Posterior cingulate gyrus (tissue), 11 donors: ENCODE measurements around the gene GIGYF2.
"Not testable (repeated sequence)": the region's sequence is repeated elsewhere in the genome, so short reads cannot be mapped to it uniquely, and the experiment has no call there.

ENCODE experiments used
- DNase-seq, 10 donors: peaks; one replicate each; pipeline versions ENCODE4 v3.0.0 to v3.0.0-alpha.2; 2020 to 2021; ENCODE audit warnings: mixed read lengths in 3 of 10
- intact Hi-C: fragments of 100-400 bp; cut with DNase I; formaldehyde crosslinking; loops from one replicate; pipeline ENCODE4 v1.15.1; 2023

The GIGYF2 gene

DNA sequence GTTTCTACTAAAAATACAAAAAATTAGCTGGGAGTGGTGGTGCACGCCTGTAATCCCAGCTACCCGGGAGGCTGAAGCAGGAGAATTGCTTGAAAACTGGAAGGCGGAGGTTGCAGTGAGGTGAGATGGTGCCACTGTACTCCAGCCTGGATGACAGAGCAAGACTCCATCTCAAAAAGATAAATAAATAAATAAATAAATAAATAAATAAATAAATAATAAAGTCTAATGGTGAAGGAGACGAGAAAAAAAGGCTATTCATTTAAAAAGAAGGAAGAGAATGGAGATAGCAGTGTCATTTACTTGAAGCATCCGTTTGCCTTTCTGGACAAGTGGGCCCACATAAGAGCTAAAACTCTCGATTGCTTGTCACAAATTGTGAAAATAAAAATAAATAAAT, 11.7 kb upstream of the GIGYF2 start:
- intact Hi-C loops, DNase-seq: not testable (repeated sequence)

DNA sequence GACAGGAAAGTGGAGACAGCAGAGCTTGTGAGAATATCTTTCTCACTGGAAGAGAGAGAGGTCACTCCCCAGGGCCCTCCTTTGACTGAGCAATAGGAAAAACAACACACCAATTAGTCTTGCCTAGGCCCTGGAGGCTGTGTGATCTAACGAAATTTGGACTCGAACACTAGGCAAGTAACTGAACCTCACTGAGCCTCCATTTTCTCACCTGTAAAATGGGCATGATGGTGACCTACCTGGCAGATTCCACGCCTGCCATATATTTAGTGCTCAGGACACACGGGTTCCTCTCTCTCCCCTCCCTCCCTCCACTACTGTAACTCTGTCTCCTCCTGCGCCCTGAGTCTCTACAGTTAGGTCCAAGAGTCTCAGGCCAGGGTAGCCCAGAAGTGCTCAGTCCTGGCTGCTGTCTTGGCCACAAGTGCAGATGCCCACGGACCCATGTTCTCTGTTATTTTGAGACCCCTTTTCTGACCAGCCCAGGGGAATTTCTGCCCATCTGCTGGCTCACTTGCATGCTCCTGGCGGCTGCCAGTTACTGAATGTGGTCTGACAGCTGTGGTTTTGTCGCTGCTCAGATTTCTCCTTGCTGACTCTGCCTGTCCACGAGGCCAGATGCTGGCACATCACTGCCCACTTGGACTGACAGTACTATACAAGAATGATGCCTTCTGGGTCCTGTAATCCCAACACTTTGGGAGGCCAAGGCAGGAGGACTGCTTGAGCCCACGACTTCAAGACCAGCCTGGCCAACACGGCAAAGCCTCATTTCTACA, 9.6 kb upstream of the GIGYF2 start:
- no peak for DNase-seq
- intact Hi-C loops, result no loop called here

DNA sequence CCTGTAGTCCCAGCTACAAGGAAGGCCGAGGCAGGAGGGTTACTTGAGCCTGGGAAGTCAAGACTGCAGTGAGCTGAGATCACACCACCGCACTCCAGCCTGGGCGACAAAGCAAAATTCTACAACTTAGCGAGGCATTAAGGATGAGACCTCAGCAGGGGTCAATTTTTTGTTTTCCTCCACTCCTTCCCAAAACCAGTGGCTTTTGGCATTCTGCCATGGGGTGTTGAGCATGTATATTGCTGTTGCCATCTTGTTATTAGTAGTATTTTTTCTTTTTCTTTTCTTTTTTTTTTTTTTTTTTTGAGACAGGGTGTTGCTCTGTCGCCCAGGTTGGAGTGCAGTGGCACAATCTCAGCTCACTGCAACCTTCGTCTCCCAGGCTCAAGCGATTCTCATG, 8.9 kb upstream of the GIGYF2 start:
- intact Hi-C loops, result no loop called here
- peak in 1 of 10 donors; percentile 44 for DNase-seq

DNA sequence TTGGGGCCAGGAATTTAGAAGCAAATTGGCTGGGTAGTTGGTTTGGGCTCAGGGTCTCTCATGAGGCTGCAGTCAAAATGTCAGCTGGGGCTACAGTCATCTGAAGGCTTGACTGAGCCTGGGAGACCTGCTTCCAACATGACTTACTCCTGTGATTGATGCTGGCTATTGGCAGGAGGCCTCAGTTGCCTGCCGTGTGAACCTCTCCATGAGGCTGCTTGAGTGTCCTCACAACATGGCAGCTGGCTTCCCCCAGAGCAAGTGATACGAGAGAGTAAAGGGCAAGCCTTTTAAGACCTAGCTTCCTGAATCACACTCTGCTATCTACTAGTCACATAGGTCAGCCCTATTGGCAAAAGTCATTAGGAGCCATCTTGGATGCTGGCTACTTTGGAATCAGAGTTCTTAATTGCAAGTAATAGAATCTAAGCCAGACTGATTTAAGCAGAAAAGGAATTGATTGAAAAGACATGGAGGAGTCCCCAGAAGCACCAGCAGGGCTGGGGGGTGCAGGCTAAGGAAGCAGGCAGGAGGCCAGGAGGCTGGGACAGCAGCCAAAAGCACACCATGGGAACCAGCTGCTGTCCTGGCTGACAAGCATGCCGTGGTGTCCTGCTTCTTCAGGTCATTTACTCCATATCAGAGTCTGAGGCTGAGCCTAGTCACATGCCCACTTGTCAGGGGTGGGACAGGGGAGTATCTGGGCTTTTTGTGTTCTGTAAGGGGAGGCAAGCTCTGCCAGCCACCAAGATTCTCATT, 7.8 kb upstream of the GIGYF2 start:
- DNase-seq, result peak in 8 of 10 donors; percentile 26 to 91 (median 53)
- intact Hi-C loops, result no loop called here

DNA sequence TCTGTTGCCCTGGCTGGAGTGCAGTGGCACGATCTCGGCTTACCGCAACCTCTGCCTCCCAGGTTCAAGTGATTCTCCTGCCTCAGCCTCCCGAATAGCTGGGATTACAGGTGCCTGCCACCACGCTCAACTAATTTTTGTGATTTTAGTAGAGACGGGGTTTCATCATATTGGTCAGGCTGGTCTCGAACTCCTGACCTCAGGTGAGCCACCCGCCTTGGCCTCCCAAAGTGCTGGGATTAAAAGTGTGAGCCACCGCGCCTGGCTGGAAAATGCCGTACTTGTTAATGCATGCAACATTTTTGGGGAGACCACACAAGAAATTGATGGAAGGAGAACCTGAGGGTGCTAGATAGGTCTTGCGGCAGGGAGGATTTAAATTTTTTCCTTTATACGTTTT, 6.0 kb upstream of the GIGYF2 start:
- DNase-seq, result not testable (repeated sequence)
- intact Hi-C loops, result loop anchor here (10.0 kb wide), 2 partner anchors 56 to 86 kb away; partner anchors contain the start of gene EFHD1

DNA sequence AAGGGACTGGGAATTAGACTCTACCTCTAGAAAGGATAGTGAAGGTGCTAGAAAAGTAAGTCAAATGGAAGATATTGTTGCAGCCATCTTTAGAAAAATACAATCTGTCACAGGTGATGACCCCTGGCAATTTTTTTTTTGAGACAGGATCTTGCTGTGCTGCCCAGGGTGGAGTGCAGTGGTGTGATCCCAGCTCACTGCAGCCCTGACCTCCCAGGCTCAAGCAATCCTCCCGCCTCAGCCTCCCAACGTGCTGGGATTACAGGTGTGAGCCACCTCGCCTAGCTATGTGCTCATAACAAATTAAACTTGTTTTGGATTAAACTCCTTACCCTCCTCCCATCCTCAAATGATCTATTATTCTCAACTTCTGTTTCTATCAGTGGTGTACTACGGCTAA, 3.8 kb upstream of the GIGYF2 start:
- intact Hi-C loops, result loop anchor here (10.0 kb wide), 2 partner anchors 59 to 89 kb away; partner anchors contain the start of gene EFHD1
- DNase-seq, result no peak

DNA sequence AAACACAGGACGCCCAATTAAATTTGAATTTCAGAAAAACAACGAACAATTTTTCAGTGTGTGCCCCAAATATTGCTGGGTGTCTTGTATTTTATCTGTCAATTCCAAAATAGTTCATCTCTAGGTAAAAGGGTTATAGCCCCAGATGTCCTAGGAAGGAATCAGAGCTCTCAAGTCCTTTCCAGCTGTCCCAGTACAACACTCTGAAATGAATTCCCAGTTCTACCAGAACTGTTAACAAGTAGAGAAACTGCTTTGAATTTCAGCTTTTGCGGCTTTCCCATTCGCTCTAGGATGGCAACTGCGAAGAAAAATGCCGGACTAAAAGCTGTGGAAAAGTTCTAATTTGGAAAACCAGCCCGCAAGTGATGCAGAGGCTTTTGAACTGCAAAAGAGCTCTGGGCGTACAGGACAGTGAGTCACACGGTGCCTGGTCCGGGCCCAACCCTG, 497 bp upstream of the GIGYF2 start:
- no peak for DNase-seq
- intact Hi-C loops, result loop anchor here (5.0 to 10.0 kb wide), 3 partner anchors 62 to 144 kb away; partner anchors contain the start of genes EFHD1, EIF4E2 and TIGD1

DNA sequence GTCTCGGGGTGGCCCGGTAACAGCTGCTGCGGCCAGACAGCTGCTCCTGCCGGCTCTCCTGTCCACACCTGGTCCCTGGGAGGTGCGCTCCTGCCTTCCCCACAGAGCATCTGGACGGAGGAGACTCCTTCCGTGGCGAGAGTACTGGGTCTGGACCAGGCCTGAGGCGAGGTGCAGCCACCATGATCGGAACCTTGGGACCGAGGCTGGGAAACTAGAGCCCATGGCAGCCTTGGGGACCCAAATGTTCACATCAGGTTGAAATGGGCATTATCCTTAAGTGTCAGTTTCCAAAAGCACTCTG, 628 bp downstream of the GIGYF2 start:
- intact Hi-C loops, result loop anchor here (5.0 to 10.0 kb wide), 3 partner anchors 63 to 145 kb away; partner anchors contain the start of genes EFHD1, EIF4E2 and TIGD1
- DNase-seq, result peak in 2 of 10 donors; percentile 23 to 87

DNA sequence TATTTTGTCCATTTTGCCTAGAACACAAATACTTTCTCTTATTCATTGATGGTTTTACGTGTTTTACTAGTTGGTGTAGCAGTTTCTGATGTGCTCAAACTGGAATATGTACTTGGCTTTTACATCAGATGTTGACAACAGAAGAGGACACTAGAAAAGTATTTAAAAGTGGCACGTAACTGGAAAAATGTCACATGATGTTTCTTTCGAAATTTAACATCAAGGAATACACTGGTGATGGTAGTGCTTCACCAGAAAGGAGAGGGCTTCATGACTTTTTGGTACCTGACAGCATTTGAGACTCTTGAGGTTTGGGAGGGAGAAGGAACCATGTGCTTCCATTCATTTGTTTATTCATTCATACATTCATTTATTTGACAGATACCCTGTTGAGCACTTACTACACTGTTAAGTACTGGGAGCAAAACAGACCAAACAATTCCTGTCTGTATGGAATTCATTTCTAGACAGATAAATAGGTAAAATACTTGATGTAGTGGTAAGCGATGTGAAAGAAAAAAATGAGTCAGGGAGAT, 1.5 kb downstream of the GIGYF2 start:
- intact Hi-C loops, result loop anchor here (5.0 to 10.0 kb wide), 3 partner anchors 64 to 146 kb away; partner anchors contain the start of genes EFHD1, EIF4E2 and TIGD1
- no peak for DNase-seq

DNA sequence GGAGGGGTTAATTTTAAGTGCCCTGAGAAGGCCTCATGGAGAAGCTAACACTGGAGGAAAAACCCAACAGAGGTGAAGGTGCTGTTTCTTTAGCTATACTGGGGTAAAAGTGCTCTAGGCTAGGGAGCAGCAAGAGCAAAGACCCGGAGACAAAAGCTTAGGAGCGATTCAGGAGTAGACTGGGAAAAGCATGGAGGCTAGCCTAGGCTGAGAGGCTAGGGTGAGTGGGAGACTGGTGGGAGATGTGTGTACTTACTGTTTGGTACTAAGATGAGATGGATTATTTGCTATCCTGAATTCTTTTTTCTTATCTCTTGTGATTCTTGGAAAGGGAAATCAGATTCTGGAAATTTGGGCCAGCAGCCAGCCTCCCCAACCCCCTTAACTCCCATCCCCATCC, 2.0 kb downstream of the GIGYF2 start:
- no peak for DNase-seq
- intact Hi-C loops, result loop anchor here (5.0 to 10.0 kb wide), 3 partner anchors 64 to 147 kb away; partner anchors contain the start of genes EFHD1, EIF4E2 and TIGD1

DNA sequence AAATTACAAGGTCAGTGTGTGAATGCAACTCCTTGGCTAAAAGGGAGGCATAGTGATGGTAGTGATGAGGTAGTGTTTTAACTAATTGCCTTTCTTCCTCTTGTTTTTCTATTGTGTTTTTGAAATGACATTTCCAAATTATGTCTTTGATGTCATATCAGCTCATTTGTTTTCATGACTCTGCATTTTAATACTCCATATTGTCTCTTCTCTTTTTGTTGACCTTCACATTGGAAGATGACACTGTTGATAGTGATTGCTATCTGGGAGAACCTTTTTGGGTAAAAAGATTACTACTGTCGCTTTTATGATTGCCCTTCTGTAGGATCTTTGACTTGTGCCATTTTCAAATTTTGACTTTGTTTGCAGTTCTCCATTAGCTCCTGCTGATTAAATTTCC, 3.0 kb downstream of the GIGYF2 start:
- intact Hi-C loops, result no loop called here
- no peak for DNase-seq

DNA sequence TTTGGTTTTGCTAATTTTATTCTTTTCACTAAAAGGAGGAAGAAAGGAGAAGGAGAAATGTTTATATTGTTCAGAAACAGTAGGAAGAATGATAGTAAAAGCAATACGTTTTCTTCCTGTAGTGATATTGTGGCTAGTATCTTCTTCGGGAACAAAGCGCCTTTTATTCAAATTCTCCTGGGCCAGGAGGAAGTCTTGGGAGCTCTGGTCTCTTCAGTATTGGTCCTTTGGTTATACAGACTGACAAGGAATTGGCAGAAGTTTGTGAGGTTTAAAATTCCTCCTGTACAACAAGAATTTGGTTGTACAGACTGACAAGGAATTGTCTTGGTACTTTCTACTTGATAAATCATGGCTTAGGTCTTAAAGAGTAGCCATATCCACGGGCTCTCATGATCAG, 9.9 kb downstream of the GIGYF2 start:
- intact Hi-C loops, result no loop called here
- no peak for DNase-seq

DNA sequence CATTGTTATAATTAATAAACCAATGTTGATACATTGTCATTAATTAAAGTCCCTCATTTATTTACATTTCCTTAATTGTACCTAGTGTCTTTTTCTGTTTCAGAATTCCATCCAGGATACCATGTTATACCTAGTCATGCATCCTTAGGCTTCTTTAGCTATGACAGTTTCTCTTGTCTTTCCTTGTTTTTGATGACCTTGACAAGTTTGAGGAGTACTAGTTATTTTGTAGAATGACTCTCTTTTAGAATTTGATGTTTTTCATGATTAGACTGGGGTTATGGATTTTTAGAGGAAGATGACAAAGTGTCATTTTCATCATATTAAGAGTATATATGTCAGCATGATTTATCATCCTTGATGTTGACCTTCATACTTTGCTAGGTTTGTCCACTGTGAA, 16.4 kb downstream of the GIGYF2 start:
- intact Hi-C loops, result no loop called here
- no peak for DNase-seq

DNA sequence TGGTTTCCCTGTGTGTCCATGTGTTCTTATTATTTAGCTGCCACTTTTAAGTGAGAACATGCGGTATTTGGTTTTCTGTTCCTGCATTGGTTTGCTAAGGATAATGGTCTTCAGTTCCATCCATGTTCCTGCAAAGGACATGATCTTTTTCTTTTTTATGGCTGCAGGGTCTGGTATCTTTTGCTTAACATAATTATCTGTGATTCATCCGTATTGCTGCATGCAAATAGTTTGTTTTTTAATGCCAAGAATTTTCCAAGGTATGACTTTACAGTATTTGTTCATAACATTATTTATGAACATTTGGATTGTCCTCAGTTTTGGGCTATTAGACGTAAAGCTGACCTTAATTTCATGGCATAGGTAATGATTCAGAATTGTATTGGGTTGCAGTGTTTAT, 17.8 kb downstream of the GIGYF2 start:
- intact Hi-C loops, result no loop called here
- DNase-seq, result no peak

DNA sequence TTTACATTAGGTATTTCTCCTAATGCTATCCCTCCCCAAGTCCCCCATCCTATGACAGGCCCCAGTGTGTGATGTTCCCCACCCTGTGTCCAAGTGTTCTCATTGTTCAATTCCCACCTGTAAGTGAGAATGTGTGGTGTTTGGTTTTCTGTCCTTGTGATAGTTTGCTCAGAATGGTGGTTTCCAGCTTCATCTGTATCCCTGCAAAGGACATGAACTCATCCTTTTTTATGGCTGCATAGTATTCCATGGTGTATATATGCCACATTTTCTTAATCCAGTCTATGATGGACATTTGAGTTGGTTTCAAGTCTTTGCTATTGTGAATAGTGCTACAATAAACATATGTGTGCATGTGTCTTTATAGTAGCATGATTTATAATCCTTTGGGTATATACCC, 22.9 kb downstream of the GIGYF2 start:
- DNase-seq, intact Hi-C loops: not testable (repeated sequence)

DNA sequence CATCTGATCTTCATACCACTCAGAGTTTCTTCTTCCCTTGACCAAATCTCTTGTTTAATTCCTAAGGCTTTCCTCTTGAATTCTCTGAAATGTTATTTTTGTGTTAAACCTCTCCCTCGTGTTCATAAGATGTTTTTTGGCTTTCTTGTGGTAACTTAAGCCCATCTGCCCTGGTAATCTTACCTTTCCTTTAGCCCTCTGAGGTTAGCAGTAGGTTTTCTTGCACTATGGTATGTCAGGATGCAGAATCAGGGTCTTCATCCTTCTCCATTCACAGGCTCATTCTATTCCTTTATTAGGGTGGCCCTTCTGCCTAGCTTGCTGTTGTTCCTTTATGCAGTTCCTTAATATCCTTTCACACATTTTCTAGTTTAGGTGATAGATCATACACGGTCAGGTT, 24.1 kb downstream of the GIGYF2 start:
- no peak for DNase-seq
- intact Hi-C loops, result no loop called here

DNA sequence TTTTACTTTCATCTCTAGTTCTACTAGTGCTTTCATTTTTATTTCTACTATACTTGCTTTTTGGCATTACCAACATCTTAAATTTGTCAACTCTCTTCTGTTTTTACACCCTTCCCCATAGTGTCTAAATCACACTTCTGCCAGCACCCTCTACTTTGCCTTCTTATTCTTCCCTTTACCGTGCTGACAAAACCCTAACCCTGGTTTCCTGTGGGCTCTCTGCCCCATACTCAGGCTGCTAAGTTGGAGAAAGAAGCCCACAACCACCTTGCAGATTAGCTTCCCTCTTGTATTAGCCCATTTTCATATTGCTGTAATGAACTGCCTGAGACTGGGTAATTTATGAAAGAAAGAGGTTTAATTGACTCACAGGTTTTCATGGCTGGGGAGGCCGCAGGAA, 24.8 kb downstream of the GIGYF2 start:
- no peak for DNase-seq
- intact Hi-C loops, result no loop called here

DNA sequence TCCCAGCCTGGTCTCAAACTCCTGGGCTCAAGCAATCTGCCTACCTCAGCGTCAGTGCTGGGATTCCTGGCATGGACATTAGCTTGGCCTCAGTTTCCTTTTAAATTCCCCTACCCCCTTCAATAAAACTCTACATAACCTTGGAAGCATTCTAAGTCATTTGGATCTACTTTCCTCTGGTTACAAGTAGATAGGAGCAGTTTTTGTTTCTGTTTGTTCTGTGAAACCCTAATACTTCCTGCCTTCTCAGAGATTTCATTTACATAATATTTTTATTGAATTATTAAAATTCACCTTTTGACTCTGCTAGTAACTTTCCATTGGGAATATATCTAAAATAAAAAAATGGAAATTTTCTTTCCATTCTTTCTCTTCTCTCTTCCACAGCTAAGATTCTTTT, 25.9 kb downstream of the GIGYF2 start:
- no peak for DNase-seq

DNA sequence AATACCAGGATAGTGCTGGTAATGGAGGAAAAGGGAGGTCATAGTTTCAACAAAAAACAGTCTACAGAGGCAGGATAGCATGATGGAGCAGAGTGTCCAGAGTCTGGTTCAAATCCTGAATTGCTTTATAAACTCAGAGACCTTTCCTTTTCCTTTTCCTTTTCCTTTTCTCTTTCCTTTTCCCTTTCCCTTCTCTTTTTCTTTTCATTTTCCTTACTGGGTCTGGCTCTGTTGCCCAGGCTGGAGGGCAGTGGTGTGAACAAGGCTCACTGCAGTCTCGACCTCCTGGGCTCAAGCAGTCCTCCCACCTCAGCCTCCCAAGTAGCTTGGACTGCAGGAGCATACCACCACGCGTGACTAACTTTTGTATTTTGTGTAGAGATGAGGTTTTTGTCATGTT, 31.7 kb downstream of the GIGYF2 start:
- DNase-seq, result no peak

More for the DNA sequence above, 25.9 kb downstream of the GIGYF2 start:
- intact Hi-C loops, result no loop called here

DNA sequence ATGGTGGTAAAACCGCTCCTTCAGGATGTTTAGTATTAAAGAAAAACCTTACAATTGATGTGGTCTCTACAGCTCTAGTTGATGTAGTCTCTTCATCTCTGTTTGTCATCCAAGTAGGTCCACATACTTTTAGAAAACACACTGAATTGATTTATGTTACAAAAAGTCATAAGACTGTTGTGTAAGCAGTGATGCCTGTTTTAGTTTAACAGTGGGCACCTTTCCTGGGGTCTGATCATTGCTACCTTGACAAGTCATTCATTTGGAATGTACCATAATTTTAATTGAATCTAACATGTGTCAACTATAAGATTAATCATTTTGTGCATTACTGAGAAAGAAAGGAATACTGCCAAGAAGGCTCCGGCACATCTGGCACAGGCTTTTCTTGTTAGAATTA, 34.3 kb downstream of the GIGYF2 start:
- intact Hi-C loops, result no loop called here
- DNase-seq, result no peak

More for the DNA sequence above, 31.7 kb downstream of the GIGYF2 start:
- intact Hi-C loops, result no loop called here

DNA sequence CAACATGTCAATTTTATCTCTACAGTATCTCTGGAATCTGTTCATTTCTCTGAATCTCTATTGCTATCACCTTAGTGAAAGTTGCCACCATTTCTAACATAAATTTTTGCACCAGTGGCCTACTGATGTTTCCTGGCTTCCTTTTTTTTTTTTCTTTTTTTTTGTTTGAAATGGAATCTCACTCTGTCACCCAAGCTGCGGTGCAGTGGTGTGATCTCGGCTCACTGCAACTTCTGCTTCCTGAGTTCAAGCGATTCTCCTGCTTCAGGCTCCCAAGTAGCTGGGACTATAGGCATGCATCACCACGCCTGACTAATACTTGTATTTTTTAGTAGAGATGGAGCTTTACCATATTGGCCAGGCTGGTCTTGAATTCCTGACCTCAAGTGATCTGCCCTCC, 44.2 kb downstream of the GIGYF2 start:
- intact Hi-C loops, result no loop called here
- DNase-seq, result no peak
